Measurements from ENCODE around the gene RALGDS.

Gene RALGDS

GRCh38 chr9:133151041-133151440 lies 30.0 kb upstream of the RALGDS start:
- DNase-seq: no peak

GRCh38 chr9:133149130-133150015 lies 28.3 kb upstream of the RALGDS start:
- peak; percentile 96 for DNase-seq

GRCh38 chr9:133148199-133149129 lies 27.4 kb upstream of the RALGDS start:
- DNase-seq: peak; percentile 70

- peak; percentile 84 for DNase-seq
These were observed 26.6 kb upstream of the RALGDS start for GRCh38 chr9:133147412-133148198.

GRCh38 chr9:133146746-133147411 lies 25.8 kb upstream of the RALGDS start:
- DNase-seq: no peak

GRCh38 chr9:133144904-133145851 lies 24.1 kb upstream of the RALGDS start:
- DNase-seq: no peak

- peak; percentile 91 for DNase-seq
These were observed 23.3 kb upstream of the RALGDS start for GRCh38 chr9:133144142-133144903.

- DNase-seq: no peak
These were observed 22.6 kb upstream of the RALGDS start for GRCh38 chr9:133143639-133144141.

- no peak for DNase-seq
These were observed 21.9 kb upstream of the RALGDS start for GRCh38 chr9:133142684-133143622.

GRCh38 chr9:133141833-133142595 lies 21.0 kb upstream of the RALGDS start:
- DNase-seq: peak; percentile 55

- no peak for DNase-seq
These were observed 19.6 kb upstream of the RALGDS start for GRCh38 chr9:133140606-133141005.

- DNase-seq: no peak
These were observed 19.1 kb upstream of the RALGDS start for GRCh38 chr9:133140174-133140505.

GRCh38 chr9:133139246-133140173 lies 18.5 kb upstream of the RALGDS start:
- no peak for DNase-seq

- DNase-seq: peak; percentile 66
These were observed 16.6 kb upstream of the RALGDS start for GRCh38 chr9:133137451-133138231.

- DNase-seq: peak; percentile 81
These were observed 14.2 kb upstream of the RALGDS start for GRCh38 chr9:133135146-133135745.
